ENCODE data around the gene CNPY4. TPM values are rescaled to one million over a fixed set of nuclear protein-coding genes. Genes with fewer than 3 reads are reported as not detected.

CNPY4 gene
- total RNA-seq, 1 donor = 25.4 TPM

DNA sequence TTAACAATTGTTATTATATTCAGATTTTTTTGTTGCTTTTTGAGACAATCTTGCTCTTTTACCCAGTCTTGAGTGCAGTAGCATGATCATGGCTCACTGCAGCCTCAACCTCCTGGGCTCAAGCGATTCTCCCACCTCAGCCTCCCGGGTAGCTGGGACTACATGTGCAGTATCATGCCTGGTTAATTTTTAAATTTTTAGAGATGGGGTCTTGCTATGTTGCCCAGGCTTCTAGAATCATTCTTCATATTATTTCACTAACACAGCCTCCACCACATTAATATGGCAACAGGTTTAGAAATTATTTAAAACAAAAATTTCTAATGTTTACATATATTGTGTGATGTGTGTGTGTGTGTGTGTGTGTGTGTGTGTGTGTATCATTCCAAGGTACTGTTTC lies 27.8 kb downstream of the CNPY4 start:
- H3K4me3 ChIP-seq (ENCODE audit: low read depth, low read length) = no peak overlapping the region
- DNase-seq (ENCODE audit: low read depth) = no peak
- TF ChIP-seq, protein P1, sequence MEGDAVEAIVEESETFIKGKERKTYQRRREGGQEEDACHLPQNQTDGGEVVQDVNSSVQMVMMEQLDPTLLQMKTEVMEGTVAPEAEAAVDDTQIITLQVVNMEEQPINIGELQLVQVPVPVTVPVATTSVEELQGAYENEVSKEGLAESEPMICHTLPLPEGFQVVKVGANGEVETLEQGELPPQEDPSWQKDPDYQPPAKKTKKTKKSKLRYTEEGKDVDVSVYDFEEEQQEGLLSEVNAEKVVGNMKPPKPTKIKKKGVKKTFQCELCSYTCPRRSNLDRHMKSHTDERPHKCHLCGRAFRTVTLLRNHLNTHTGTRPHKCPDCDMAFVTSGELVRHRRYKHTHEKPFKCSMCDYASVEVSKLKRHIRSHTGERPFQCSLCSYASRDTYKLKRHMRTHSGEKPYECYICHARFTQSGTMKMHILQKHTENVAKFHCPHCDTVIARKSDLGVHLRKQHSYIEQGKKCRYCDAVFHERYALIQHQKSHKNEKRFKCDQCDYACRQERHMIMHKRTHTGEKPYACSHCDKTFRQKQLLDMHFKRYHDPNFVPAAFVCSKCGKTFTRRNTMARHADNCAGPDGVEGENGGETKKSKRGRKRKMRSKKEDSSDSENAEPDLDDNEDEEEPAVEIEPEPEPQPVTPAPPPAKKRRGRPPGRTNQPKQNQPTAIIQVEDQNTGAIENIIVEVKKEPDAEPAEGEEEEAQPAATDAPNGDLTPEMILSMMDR (IDR thresholded peaks at IDR 0.05; ENCODE audit: insufficient read depth, low read length) = no peak

DNA sequence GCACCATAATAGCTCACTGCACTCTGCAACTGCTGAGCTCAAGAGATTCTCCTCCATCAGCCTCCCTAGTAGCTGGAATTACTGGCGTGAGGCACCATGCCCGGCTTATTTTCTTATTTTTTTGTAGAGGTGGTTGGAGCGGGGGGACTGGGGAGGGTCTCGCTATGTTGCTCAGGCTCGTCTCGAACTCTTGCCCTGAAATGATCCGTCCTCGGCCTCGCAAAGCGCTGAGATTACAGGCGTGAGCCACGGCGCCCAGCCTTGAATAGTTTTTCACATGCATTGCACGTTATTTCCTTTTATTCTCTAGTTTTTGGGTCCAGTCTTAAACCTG lies 28.8 kb downstream of the CNPY4 start:
- DNase-seq (ENCODE audit: low read depth) = no peak
- H3K4me3 ChIP-seq (ENCODE audit: low read depth, low read length) = peak overlapping the region; percentile 49
- TF ChIP-seq, protein P1 (IDR thresholded peaks at IDR 0.05; ENCODE audit: insufficient read depth, low read length) = no peak

DNA sequence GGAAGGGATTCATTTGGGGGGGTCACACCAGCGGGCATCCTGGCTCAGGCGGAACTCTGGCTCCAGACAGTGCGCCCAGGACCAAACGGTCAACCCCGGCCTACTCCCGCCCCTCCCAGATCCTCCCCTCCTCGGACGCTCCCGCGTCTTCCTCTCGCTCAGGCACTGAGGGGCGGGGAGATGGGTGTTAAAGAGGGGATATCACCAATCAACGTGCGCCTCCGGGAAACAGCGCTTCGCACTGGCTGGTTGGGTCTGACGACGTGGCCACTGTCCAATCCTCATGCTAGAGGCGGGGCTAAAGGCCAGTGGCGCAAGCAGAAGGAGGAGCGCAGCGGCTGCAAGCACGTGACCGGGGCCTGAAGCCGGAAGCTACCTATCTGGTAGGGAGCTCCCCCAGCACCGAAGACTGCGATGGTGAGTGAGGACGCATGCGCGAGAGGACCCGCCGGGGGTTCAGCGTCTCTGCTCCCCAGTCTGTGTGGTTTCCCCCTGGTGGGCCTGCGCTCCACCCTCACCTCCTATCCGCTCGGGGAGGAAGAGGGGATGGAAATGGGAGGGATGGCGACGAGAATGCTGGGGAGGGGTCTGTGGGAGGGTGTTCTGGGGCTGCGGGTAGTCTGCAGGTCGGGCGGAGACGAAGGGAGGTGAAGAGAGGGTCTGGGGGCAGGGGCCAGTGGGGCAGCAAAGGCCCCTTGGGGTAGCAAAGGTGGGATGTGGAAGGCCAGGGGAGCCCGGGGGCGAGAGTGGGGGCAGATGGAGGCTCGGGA lies 29.3 kb downstream of the CNPY4 start, which contains the start of gene LAMTOR4:
Gene LAMTOR4 (plus strand): TSS at position 360 of the 770 bp plus-strand sequence. CDS start 55 bp downstream, at position 415.
- peak; percentile 99 for DNase-seq (ENCODE audit: low read depth)
- TF ChIP-seq, protein P1 (IDR thresholded peaks at IDR 0.05; ENCODE audit: insufficient read depth, low read length) = no peak
- peak within 1 kb of the TSS; percentile 100 for H3K4me3 ChIP-seq (ENCODE audit: low read depth, low read length)

DNA sequence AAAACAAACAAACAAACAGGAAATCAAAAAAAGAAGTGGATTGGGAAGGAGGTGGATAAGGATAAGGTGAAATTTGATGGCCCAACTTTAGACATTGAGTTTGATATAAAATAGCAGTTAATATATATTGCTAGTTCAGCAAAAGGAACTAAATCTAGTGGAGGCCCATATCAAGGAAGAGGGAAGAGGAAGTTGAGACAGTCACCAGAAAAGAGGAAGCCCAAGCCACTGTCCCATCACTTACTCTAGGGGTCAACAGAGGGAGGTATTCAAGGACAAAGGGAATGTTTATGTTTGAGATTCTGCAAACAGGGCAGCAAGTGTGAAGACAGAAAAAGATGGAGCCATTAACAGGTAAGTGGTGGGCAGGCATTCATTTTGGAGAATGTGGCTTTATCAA lies 33.0 kb downstream of the CNPY4 start:
- H3K4me3 ChIP-seq (ENCODE audit: low read depth, low read length) = no peak overlapping the region
- TF ChIP-seq, protein P1 (IDR thresholded peaks at IDR 0.05; ENCODE audit: insufficient read depth, low read length) = no peak
- DNase-seq (ENCODE audit: low read depth) = no peak

DNA sequence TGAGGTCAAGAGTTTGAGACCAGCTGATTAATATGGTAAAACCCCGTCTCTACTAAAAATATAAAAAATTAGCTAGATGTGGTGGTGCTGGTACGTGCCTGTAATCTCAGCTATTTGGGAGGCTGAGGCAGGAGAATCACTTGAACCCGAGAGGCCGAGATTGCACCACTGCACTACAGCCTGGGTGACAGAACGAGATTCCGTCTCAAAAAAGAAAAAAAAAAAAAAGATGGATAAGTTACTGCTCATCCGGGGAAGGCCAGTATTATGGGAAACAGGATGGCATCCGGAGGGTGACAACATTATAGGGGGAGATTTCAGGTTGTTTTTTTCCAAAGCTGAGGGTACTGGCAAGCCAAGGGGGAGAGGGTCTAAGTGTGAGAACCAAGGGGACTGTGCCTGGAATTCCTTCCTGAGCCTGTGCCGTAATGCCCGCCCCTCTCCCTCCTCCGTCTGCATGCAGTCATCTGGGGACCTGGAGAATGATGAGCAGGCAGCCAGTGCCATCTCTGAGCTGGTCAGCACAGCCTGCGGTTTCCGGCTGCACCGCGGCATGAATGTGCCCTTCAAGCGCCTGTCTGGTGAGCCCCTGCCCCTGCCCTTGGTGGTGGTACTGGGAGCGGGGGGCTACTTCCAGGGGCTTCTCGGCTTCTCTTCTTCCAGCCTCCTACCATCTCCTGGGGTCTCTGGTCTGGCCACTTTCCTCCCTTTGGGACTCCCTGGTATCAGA lies 33.7 kb downstream of the CNPY4 start:
- DNase-seq (ENCODE audit: low read depth) = no peak
- no peak overlapping the region for H3K4me3 ChIP-seq (ENCODE audit: low read depth, low read length)

DNA sequence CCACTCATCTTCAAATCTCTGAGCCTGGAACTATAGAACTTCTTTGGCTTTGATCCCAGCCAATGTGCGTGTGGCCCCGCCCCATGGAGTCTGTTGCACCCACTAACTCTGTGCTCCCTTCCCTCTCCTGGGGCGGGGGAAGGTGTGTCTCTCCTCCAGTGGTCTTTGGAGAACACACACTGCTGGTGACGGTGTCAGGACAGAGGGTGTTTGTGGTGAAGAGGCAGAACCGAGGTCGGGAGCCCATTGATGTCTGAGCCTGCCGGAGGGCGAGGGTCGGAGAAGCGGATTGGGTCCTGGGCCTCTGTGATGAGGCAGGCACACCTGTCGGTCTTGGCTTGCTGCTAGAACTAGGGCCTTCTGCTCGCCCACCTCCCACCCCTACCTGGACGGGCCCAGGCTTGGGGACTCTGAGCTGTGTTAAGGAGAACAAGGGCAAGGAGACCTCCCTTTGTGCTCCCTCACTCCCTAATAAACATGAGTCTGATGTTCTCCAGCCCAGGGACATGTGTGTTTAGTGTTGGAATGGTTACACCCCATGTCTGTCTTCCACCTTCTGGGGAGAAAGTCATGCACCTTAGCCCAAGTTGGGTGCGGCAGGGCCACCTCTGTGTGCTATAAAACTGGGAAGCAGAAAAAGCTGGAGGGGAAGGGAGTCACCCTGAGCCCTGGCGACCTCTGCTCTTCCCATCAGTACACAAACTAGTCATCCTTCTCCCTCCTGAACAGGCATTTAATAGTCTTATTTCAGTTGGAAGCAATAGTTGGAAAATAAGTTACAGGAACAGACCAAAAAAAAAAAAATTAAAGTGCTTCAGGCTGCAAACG lies 34.5 kb downstream of the CNPY4 start:
- TF ChIP-seq, protein P1 (IDR thresholded peaks at IDR 0.05; ENCODE audit: insufficient read depth, low read length) = no peak
- H3K4me3 ChIP-seq (ENCODE audit: low read depth, low read length) = no peak overlapping the region
- no peak for DNase-seq (ENCODE audit: low read depth)

More for the DNA sequence above, 33.7 kb downstream of the CNPY4 start:
- TF ChIP-seq, protein P1 (IDR thresholded peaks at IDR 0.05; ENCODE audit: insufficient read depth, low read length) = no peak
